ENCODE measurements around the gene PLN.

DNA sequence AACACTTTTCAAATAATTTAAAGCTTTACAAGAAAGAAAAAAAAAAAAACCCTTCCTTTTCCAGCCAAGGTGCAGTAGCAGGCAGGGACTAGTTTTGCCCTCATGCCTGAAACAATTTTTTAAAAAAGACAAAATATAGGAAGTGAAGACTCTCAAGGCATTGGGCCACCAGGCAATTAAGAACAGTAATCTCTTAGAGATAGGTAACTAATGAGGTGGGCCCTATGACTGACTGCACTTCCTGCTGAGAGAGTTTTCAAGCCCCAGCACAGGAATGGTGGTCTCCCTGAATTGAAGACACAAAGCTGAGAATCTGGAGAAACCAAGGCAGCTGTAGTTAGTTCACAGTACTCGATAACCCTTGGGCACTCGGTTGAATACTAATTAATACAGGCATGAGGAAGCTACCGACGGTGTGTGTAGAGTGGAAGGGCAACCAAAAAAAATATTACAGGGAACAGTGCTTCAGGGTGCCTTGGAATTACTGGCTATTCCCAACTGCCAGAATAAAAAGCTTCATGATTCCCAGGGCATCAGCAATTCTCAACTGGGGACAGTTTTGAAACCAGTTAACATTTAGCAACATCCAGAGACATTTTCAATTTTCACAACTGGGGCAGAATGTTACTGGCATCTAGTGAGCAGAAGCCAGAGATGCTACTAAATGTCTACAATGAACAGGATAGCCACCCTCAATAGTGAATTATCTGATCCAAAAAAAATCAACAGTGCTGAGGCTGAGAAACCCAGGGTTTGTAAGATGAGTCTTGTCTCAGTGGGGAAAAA is 36.0 kb upstream of the PLN start:
- no peak for TF ChIP-seq EZH2 (IDR thresholded peaks at IDR 0.05; ENCODE audit: insufficient read depth, poor library complexity, severe bottlenecking)
- no peak for TF ChIP-seq EZH2phosphoT487 (IDR thresholded peaks at IDR 0.05; ENCODE audit: insufficient read depth, low read depth)
